Liver (tissue), 3 donors: ENCODE data around the gene ZNF433.

ENCODE experiments used
- ATF3 ChIP-seq: IDR thresholded peaks from 2 replicates; pipeline ENCODE4 v1.6.1; 2016; ENCODE audit warnings: antibody characterized with exemption
- GABPA ChIP-seq, 2 donors: IDR thresholded peaks in 1 of 2; conservative IDR thresholded peaks in 1 of 2; 2 replicates each; pipeline ENCODE4 v1.6.1; 2016; ENCODE audit warnings: antibody characterized with exemption in 2 of 2, mild to moderate bottlenecking in 1 of 2, moderate library complexity in 1 of 2
- JUND ChIP-seq, 2 donors: IDR thresholded peaks; 2 replicates each; pipeline ENCODE4 v1.6.1; 2016; ENCODE audit warnings: antibody characterized with exemption in 2 of 2
- MAX ChIP-seq: IDR thresholded peaks from 2 replicates; pipeline ENCODE4 v1.6.1; 2016; ENCODE audit warnings: antibody characterized with exemption
- TAF1 ChIP-seq: conservative IDR thresholded peaks from 2 replicates; pipeline ENCODE4 v1.6.1; 2016; ENCODE audit warnings: antibody characterized with exemption, mild to moderate bottlenecking
- YY1 ChIP-seq: IDR thresholded peaks from 2 replicates; pipeline ENCODE4 v1.6.1; 2016; ENCODE audit warnings: antibody characterized with exemption, mild to moderate bottlenecking
- TF ChIP-seq, protein P1 (sequence below): fragments of 150-350 bp; IDR thresholded peaks from 2 replicates; pipeline ENCODE4 v1.5.1; 2017; ENCODE audit warnings: improper control_type of control experiment, low read depth, low read length; ENCODE audit not compliant: missing input control
- donor health status: healthy.
- donor health status: healthy.

- TF ChIP-seq, protein P1, sequence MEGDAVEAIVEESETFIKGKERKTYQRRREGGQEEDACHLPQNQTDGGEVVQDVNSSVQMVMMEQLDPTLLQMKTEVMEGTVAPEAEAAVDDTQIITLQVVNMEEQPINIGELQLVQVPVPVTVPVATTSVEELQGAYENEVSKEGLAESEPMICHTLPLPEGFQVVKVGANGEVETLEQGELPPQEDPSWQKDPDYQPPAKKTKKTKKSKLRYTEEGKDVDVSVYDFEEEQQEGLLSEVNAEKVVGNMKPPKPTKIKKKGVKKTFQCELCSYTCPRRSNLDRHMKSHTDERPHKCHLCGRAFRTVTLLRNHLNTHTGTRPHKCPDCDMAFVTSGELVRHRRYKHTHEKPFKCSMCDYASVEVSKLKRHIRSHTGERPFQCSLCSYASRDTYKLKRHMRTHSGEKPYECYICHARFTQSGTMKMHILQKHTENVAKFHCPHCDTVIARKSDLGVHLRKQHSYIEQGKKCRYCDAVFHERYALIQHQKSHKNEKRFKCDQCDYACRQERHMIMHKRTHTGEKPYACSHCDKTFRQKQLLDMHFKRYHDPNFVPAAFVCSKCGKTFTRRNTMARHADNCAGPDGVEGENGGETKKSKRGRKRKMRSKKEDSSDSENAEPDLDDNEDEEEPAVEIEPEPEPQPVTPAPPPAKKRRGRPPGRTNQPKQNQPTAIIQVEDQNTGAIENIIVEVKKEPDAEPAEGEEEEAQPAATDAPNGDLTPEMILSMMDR = no peak
- TF ChIP-seq GABPA (IDR thresholded peaks at IDR 0.05 in 1 of 2, conservative IDR thresholded peaks at IDR 0.05 in 1 of 2) (no peak), MAX (no peak), YY1 (no peak), TAF1 (no peak), ATF3 (no peak), JUND (IDR thresholded peaks at IDR 0.05) (no peak)
These were observed 16.6 kb upstream of the ZNF433 start for GRCh38 chr19:12052091-12052496.
